ENCODE results near the gene CHFR.
"Not testable (repeated sequence)": the region's sequence is repeated elsewhere in the genome, so short reads cannot be mapped to it uniquely, and the experiment has no call there.

- TF ChIP-seq, protein P1, sequence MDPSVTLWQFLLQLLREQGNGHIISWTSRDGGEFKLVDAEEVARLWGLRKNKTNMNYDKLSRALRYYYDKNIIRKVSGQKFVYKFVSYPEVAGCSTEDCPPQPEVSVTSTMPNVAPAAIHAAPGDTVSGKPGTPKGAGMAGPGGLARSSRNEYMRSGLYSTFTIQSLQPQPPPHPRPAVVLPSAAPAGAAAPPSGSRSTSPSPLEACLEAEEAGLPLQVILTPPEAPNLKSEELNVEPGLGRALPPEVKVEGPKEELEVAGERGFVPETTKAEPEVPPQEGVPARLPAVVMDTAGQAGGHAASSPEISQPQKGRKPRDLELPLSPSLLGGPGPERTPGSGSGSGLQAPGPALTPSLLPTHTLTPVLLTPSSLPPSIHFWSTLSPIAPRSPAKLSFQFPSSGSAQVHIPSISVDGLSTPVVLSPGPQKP (IDR thresholded peaks at IDR 0.05; ENCODE audit: borderline replicate concordance, low read depth, low read length) = not testable (repeated sequence)
- TF ChIP-seq, protein P2, sequence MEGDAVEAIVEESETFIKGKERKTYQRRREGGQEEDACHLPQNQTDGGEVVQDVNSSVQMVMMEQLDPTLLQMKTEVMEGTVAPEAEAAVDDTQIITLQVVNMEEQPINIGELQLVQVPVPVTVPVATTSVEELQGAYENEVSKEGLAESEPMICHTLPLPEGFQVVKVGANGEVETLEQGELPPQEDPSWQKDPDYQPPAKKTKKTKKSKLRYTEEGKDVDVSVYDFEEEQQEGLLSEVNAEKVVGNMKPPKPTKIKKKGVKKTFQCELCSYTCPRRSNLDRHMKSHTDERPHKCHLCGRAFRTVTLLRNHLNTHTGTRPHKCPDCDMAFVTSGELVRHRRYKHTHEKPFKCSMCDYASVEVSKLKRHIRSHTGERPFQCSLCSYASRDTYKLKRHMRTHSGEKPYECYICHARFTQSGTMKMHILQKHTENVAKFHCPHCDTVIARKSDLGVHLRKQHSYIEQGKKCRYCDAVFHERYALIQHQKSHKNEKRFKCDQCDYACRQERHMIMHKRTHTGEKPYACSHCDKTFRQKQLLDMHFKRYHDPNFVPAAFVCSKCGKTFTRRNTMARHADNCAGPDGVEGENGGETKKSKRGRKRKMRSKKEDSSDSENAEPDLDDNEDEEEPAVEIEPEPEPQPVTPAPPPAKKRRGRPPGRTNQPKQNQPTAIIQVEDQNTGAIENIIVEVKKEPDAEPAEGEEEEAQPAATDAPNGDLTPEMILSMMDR (conservative IDR thresholded peaks at IDR 0.05; ENCODE audit: low read depth, low read length) = peak; percentile 24; the same call in 1 of the 2 replicates
- not testable (repeated sequence) for TF ChIP-seq POLR2A (IDR thresholded peaks at IDR 0.05; ENCODE audit: low read depth, low read length); MXI1 (IDR thresholded peaks at IDR 0.05; ENCODE audit: borderline replicate concordance, low read depth, low read length); FOS (IDR thresholded peaks at IDR 0.05; ENCODE audit: low read depth, low read length); SMC3 (IDR thresholded peaks at IDR 0.05; ENCODE audit: low read depth, low read length); USF2 (IDR thresholded peaks at IDR 0.05; ENCODE audit: low read depth, low read length); CEBPB (IDR thresholded peaks at IDR 0.05; ENCODE audit: low read depth, low read length); RFX5 (IDR thresholded peaks at IDR 0.05; ENCODE audit: low read depth, low read length); RCOR1 (IDR thresholded peaks at IDR 0.05; ENCODE audit: insufficient replicate concordance, low read length); MAZ (IDR thresholded peaks at IDR 0.05; ENCODE audit: borderline replicate concordance, low read depth, low read length); CHD1 (IDR thresholded peaks at IDR 0.05; ENCODE audit: low read depth, low read length); RAD21 (IDR thresholded peaks at IDR 0.05; ENCODE audit: low read length); MAFK (IDR thresholded peaks at IDR 0.05; ENCODE audit: low read depth, low read length)
Measured at GRCh38 chr12:132809391-132809790, 78.0 kb downstream of the CHFR start.
